ENCODE data around the gene ATP5PO. TPM values are rescaled to one million over a fixed set of nuclear protein-coding genes. Genes with fewer than 3 reads are reported as not detected.

The ATP5PO gene
- total and polyA plus RNA-seq, 2 of the 8 experiments (the other 6 are each of a cell fraction or from before 2014, with no cell fraction given) = 251 to 267 TPM

- TF ChIP-seq USF2 (IDR thresholded peaks at IDR 0.05; ENCODE audit: low read length) (no peak), TEAD4 (IDR thresholded peaks at IDR 0.05; ENCODE audit: low read depth, low read length) (no peak), KDM5A (IDR thresholded peaks at IDR 0.05; ENCODE audit: low read length) (no peak)
Measured at GRCh38 chr21:33893917-33894316, 21.7 kb downstream of the ATP5PO start (continued).
